T-helper 2 cell (primary cell): ENCODE data around the gene MYH15.
"Not testable (repeated sequence)": the region's sequence is repeated elsewhere in the genome, so short reads cannot be mapped to it uniquely, and the experiment has no call there.

Experiments used
- DNase-seq, 5 experiments: peaks; one replicate each; pipeline versions ENCODE4 v3.0.0 to v3.0.0-alpha.2; 2012 to 2022

The MYH15 gene

GRCh38 chr3:108383306-108383705, 127.1 kb downstream of the MYH15 start:
- DNase-seq = no peak

- DNase-seq = no peak
Observed at GRCh38 chr3:108381529-108382140, 128.8 kb downstream of the MYH15 start.

GRCh38 chr3:108380128-108380795, 130.1 kb downstream of the MYH15 start:
- peak in 1 of 5 experiments; percentile 51 for DNase-seq

GRCh38 chr3:108378952-108379342, 131.4 kb downstream of the MYH15 start:
- DNase-seq = not testable (repeated sequence)

GRCh38 chr3:108378153-108378951, 132.0 kb downstream of the MYH15 start:
- DNase-seq = no peak

GRCh38 chr3:108377384-108377783, 133.0 kb downstream of the MYH15 start:
- no peak for DNase-seq

- no peak for DNase-seq
Observed at GRCh38 chr3:108376026-108376425, 134.4 kb downstream of the MYH15 start.

- no peak for DNase-seq
Observed at GRCh38 chr3:108359011-108359410, 151.4 kb downstream of the MYH15 start.

- DNase-seq = no peak
Observed at GRCh38 chr3:108357042-108357441, 153.4 kb downstream of the MYH15 start.

GRCh38 chr3:108354562-108354961, 155.8 kb downstream of the MYH15 start:
- no peak for DNase-seq

- DNase-seq = no peak
Observed at GRCh38 chr3:108352176-108352575, 158.2 kb downstream of the MYH15 start.

GRCh38 chr3:108346301-108347227, 163.8 kb downstream of the MYH15 start:
- DNase-seq = no peak

- no peak for DNase-seq
Observed at GRCh38 chr3:108345492-108346205, 164.7 kb downstream of the MYH15 start.

GRCh38 chr3:108343491-108343890, 166.9 kb downstream of the MYH15 start:
- DNase-seq = no peak

GRCh38 chr3:108342837-108343486, 167.4 kb downstream of the MYH15 start:
- peak in 1 of 5 experiments; percentile 90 for DNase-seq

- no peak for DNase-seq
Observed at GRCh38 chr3:108341911-108342310, 168.5 kb downstream of the MYH15 start.

GRCh38 chr3:108338901-108339545, 171.4 kb downstream of the MYH15 start:
- DNase-seq = peak in 1 of 5 experiments; percentile 10

- DNase-seq = no peak
Observed at GRCh38 chr3:108334701-108335100, 175.7 kb downstream of the MYH15 start.

GRCh38 chr3:108333961-108334360, 176.4 kb downstream of the MYH15 start:
- DNase-seq = no peak

- DNase-seq = peak in 1 of 5 experiments; percentile 52
Observed at GRCh38 chr3:108331792-108332191, 178.6 kb downstream of the MYH15 start.
